Esophagus squamous epithelium (tissue), 5 donors: ENCODE measurements around the gene AUTS2. TPM values are rescaled to one million over a fixed set of nuclear protein-coding genes. Genes with fewer than 3 reads are reported as not detected.
"Not testable (repeated sequence)": the region's sequence is repeated elsewhere in the genome, so short reads cannot be mapped to it uniquely, and the experiment has no call there.

Source experiments
- DNase-seq: peaks from one replicate; lab custom pipeline; 2025; lab: John Stamatoyannopoulos, UW
- H3K27ac ChIP-seq, 4 donors: fragments of 200-600 bp; sonication (generic); one replicate each; pipeline ENCODE4 v1.5.1; 2016 to 2019; ENCODE audit warnings: mild to moderate bottlenecking in 1 of 4
- H3K27me3 ChIP-seq, 4 donors: fragments of 200-600 bp; sonication (generic); 1 replicate in 3 of 4; 2 replicates in 1 of 4; pipeline versions ENCODE4 v1.5.1 to v1.6.0; 2017 to 2021; ENCODE audit warnings: antibody characterized with exemption in 1 of 4
- H3K36me3 ChIP-seq, 3 donors: fragments of 200-600 bp; sonication (generic); one replicate each; pipeline ENCODE4 v1.5.1; 2016 to 2019
- H3K4me1 ChIP-seq, 3 donors: fragments of 200-600 bp; sonication (generic); one replicate each; pipeline ENCODE4 v1.5.1; 2017 to 2019
- H3K4me3 ChIP-seq, 4 donors: fragments of 200-600 bp; sonication (generic); 1 replicate in 3 of 4; 2 replicates in 1 of 4; pipeline ENCODE4 v1.5.1; 2016 to 2019; ENCODE audit warnings: mild to moderate bottlenecking in 2 of 4, moderate library complexity in 1 of 4
- H3K9me3 ChIP-seq, 3 donors: fragments of 200-600 bp; sonication (generic); one replicate each; pipeline ENCODE4 v1.5.1; 2016 to 2019
- POLR2A ChIP-seq, 4 donors: fragments of 450-650 bp; IDR thresholded peaks; one replicate each; pipeline ENCODE4 v1.6.1; 2017; ENCODE audit warnings: antibody characterized with exemption in 4 of 4, mild to moderate bottlenecking in 4 of 4, moderate library complexity in 3 of 4
- WGBS, 2 donors: methylation state at CpG; one replicate each; pipeline ENCODE4 v1.1.5; 2018; 5-methylcytosine and 5-hydroxymethylcytosine counted together
- intact Hi-C: fragments of 100-400 bp; cut with DNase I; formaldehyde crosslinking; loops from one replicate; pipeline ENCODE4 v1.15.0; 2022
- total RNA-seq, 4 donors: library from RNA; depleted of rRNA; stranded (reverse); fragments of >200 nt; gene quantifications; one replicate each; pipeline ENCODE4 v1.1.0, GENCODE V29; 2016
- TF ChIP-seq, protein P1 (sequence below), 6 experiments: fragments of 450-650 bp in 4 of 6; fragments of 200-600 bp in 2 of 6; sonication (generic) in 2 of 6; IDR thresholded peaks; one replicate each; pipeline ENCODE4 v1.5.1; 2016 to 2019; ENCODE audit warnings: antibody characterized with exemption in 6 of 6, mild to moderate bottlenecking in 4 of 6, moderate library complexity in 4 of 6
- donor health status: DM: yes; HTN: yes; CAD: no.

AUTS2 gene
- total RNA-seq, 4 donors from 2014 or later: 9.5 to 36.2 (median 23.0) TPM

DNA sequence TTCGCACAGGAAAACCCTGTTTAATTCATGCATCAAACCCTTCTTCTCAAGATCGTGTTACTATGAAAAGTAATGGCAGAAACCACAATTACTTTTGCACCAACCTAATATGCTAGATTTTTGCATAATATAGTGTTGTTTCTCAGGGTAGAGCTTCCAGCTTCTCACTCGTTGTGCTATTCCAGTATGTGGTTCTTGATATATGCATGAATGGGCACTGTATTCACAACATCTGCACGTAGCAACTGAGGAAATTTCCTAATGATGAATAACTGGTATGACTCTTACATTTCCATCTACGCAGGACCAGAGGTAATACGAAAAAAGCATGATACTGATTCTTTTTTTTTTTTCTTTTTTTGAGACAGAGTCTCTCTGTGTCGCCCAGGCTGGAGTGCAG lies 1207.1 kb downstream of the AUTS2 start:
- H3K27me3 ChIP-seq: peaks cover 0 to 6% (median 0%) of the 10 kb centered on the region in 4 donors
- no peaks in the 10 kb centered on the region for H3K4me1 ChIP-seq
- whole genome bisulfite sequencing, 2 donors: 69 to 76% methylated on average over 6 to 7 of the region's 7 CpGs
- H3K36me3 ChIP-seq: no peaks in the 10 kb centered on the region
- intact Hi-C loops: no loop called here
- H3K9me3 ChIP-seq: peaks cover 0 to 9% (median 4%) of the 10 kb centered on the region in 3 donors
- no peak for TF ChIP-seq POLR2A (IDR thresholded peaks at IDR 0.05)
- H3K27ac ChIP-seq: no peak overlapping the region
- H3K4me3 ChIP-seq: no peak overlapping the region
- no peak for DNase-seq

DNA sequence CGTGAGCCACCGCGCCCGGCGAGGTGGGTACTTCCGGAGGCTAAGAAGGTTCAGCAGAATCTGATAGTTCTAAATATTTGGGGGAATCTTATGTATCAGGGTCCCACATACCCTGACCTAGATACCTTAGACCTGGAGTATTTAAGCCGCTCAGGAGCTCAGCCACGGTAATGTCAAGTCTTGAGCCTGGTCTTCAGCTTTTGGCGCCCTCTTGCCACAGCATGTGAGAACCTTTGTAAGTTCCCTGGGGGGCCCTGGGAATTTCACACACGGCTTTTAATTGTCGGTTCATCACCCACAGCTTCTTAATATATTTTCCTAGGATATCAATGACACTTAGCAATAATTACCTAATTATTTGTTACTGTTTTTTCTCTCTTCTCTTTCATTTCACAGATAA lies 1209.4 kb downstream of the AUTS2 start:
- no peak overlapping the region for H3K4me3 ChIP-seq
- no peak for DNase-seq
- H3K27me3 ChIP-seq: peaks cover 0 to 6% (median 0%) of the 10 kb centered on the region in 4 donors
- no peaks in the 10 kb centered on the region for H3K36me3 ChIP-seq
- TF ChIP-seq, protein P1, sequence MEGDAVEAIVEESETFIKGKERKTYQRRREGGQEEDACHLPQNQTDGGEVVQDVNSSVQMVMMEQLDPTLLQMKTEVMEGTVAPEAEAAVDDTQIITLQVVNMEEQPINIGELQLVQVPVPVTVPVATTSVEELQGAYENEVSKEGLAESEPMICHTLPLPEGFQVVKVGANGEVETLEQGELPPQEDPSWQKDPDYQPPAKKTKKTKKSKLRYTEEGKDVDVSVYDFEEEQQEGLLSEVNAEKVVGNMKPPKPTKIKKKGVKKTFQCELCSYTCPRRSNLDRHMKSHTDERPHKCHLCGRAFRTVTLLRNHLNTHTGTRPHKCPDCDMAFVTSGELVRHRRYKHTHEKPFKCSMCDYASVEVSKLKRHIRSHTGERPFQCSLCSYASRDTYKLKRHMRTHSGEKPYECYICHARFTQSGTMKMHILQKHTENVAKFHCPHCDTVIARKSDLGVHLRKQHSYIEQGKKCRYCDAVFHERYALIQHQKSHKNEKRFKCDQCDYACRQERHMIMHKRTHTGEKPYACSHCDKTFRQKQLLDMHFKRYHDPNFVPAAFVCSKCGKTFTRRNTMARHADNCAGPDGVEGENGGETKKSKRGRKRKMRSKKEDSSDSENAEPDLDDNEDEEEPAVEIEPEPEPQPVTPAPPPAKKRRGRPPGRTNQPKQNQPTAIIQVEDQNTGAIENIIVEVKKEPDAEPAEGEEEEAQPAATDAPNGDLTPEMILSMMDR (IDR thresholded peaks at IDR 0.05): no peak
- TF ChIP-seq POLR2A (IDR thresholded peaks at IDR 0.05): no peak
- H3K4me1 ChIP-seq: no peaks in the 10 kb centered on the region
- intact Hi-C loops: no loop called here
- WGBS, 2 donors: 70 to 76% methylated on average over 6 to 7 of the region's 11 CpGs
- H3K9me3 ChIP-seq: no peaks in the 10 kb centered on the region
- H3K27ac ChIP-seq: no peak overlapping the region

DNA sequence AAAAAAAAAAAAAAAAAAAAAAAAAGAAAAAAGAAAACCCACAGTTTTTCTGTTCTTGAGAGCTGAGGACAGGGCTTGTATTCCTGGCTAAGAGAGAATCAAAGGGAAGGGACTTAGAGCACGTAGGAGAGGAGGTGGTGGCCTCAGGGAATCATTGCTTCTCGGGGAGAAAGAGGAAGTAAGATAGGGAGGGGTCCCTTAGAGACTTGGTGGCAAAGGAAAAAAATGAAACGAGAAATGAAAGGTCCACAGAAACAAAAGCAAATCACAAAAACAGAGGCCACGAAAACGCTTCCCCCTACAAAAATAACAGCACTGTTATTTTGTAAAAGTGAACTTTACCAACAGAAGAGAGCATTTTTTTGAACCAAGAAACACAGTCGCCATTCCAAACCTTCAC lies 1210.6 kb downstream of the AUTS2 start:
- H3K36me3 ChIP-seq: no peaks in the 10 kb centered on the region
- no peak overlapping the region for H3K4me3 ChIP-seq
- DNase-seq: no peak
- TF ChIP-seq POLR2A (IDR thresholded peaks at IDR 0.05): no peak
- TF ChIP-seq, protein P1 (IDR thresholded peaks at IDR 0.05): no peak
- H3K9me3 ChIP-seq: no peaks in the 10 kb centered on the region
- WGBS, 2 donors: 37 to 50% methylated on average over 6 of the region's 6 CpGs
- no peaks in the 10 kb centered on the region for H3K4me1 ChIP-seq
- no peak overlapping the region for H3K27ac ChIP-seq
- H3K27me3 ChIP-seq: peaks cover 0 to 6% (median 0%) of the 10 kb centered on the region in 4 donors
- intact Hi-C loops: no loop called here

DNA sequence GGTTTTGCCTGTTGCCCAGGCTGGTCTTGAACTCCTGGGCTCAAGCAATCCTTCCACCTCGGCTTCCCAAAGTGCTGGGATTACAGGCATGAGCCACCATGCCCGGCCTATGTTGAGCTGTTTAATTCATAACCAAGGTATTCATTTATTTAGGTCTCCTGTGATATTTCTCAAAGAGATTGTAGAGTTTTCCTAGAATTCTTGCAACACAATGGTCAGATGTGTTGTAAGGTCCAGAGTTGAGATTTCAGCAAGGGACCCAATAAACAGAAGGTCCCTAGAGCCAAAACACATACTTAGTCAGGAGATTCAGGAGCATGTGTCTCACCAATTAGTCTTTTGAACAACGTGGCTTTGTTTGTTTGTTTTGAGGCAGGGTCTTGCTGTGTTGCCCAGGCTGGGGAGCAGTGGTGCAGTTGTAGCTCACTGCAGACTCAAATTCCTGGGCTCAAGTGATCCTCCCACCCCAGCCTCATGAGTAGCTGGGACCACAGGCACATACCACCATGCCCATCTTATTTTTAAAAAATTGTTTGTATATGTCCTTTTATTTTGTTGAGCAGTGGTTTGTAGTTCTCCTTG lies 1212.4 kb downstream of the AUTS2 start:
- peaks cover 0 to 6% (median 0%) of the 10 kb centered on the region in 4 donors for H3K27me3 ChIP-seq
- DNase-seq: no peak
- no peak overlapping the region for H3K4me3 ChIP-seq
- H3K4me1 ChIP-seq: no peaks in the 10 kb centered on the region
- H3K27ac ChIP-seq: no peak overlapping the region
- WGBS, 2 donors: 63 to 70% methylated on average over 2 to 3 of the region's 3 CpGs
- no peak for TF ChIP-seq POLR2A (IDR thresholded peaks at IDR 0.05)
- TF ChIP-seq, protein P1 (IDR thresholded peaks at IDR 0.05): no peak
- no peaks in the 10 kb centered on the region for H3K36me3 ChIP-seq
- H3K9me3 ChIP-seq: no peaks in the 10 kb centered on the region
- intact Hi-C loops: no loop called here

DNA sequence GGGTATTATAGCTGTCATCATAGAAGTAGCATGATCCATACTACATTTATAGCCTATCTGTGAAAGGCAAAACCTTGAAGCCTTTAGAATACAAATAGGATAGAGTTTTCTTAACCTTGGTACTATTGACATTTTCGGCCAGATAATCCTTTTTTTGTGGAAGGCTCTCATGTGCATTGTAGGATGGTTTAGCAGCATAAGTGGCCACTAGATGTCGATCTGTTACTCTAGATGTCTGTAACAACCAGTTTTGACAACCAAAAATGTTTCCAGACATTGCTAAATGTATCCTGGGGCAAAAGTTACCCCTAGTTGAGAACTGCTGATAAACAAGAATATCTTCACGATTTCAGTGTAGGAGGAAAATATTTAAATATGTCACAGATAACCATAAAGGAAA lies 1214.2 kb downstream of the AUTS2 start:
- peaks cover 0 to 6% (median 0%) of the 10 kb centered on the region in 4 donors for H3K27me3 ChIP-seq
- no peak overlapping the region for H3K4me3 ChIP-seq
- no peak for DNase-seq
- WGBS, 2 donors: 34 to 45% methylated on average over 3 of the region's 3 CpGs
- TF ChIP-seq, protein P1 (IDR thresholded peaks at IDR 0.05): no peak
- TF ChIP-seq POLR2A (IDR thresholded peaks at IDR 0.05): no peak
- no peaks in the 10 kb centered on the region for H3K36me3 ChIP-seq
- H3K9me3 ChIP-seq: peaks cover 0 to 8% (median 2%) of the 10 kb centered on the region in 3 donors
- intact Hi-C loops: no loop called here
- no peaks in the 10 kb centered on the region for H3K4me1 ChIP-seq
- H3K27ac ChIP-seq: no peak overlapping the region

DNA sequence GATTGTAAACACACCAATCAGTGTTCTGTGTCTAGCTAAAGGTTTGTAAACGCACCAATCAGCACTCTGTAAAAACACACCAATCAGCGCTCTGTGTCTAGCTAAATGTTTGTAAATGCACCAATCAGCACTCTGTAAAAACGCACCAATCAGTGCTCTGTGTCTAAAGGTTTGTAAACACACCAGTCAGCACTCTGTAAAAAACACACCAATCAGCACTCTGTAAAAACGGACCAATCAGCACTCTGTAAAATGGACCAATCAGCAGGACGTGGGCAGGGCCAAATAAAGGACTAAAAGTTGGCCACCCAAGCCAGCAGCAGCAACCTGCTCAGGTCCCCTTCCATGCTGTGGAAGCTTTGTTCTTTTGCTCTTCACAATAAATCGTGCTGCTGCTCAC lies 1224.2 kb downstream of the AUTS2 start:
- H3K4me1 ChIP-seq, intact Hi-C loops, H3K27ac ChIP-seq, H3K4me3 ChIP-seq, H3K36me3 ChIP-seq, H3K9me3 ChIP-seq, DNase-seq: not testable (repeated sequence)
- WGBS, 2 donors: 74 to 78% methylated on average over 5 to 6 of the region's 6 CpGs
- peaks cover 0 to 12% (median 0%) of the 10 kb centered on the region in 4 donors for H3K27me3 ChIP-seq
